T-helper 1 cell treated with Interleukin-12 subunit alpha and Interleukin-12 subunit beta and Interleukin-4 antibody, amounts not matched to agents 30 μg/mL and 1 μg/mL, for 36 hours (primary cell): ENCODE measurements around the gene AAGAB.
A peak's percentile ranks its signal among the peaks of the same experiment; 100 is the strongest.

Experiments used
- H3K27ac Mint-ChIP-seq: one replicate; pipeline ENCODE4 v1.8.0; 2021; ENCODE audit warnings: mild to moderate bottlenecking, mixed read lengths
- H3K27me3 Mint-ChIP-seq: one replicate; pipeline ENCODE4 v1.8.0; 2021; ENCODE audit warnings: low read depth, mixed read lengths
- H3K36me3 Mint-ChIP-seq: one replicate; pipeline ENCODE4 v1.8.0; 2021; ENCODE audit warnings: low read depth, mixed read lengths
- H3K4me1 Mint-ChIP-seq: one replicate; pipeline ENCODE4 v1.8.0; 2021; ENCODE audit warnings: low read depth, mixed read lengths
- H3K4me3 Mint-ChIP-seq: one replicate; pipeline ENCODE4 v1.8.0; 2021; ENCODE audit warnings: mild to moderate bottlenecking, moderate library complexity, mixed read lengths
- H3K9me3 Mint-ChIP-seq: one replicate; pipeline ENCODE4 v1.8.0; 2021; ENCODE audit warnings: mixed read lengths

The AAGAB gene

DNA sequence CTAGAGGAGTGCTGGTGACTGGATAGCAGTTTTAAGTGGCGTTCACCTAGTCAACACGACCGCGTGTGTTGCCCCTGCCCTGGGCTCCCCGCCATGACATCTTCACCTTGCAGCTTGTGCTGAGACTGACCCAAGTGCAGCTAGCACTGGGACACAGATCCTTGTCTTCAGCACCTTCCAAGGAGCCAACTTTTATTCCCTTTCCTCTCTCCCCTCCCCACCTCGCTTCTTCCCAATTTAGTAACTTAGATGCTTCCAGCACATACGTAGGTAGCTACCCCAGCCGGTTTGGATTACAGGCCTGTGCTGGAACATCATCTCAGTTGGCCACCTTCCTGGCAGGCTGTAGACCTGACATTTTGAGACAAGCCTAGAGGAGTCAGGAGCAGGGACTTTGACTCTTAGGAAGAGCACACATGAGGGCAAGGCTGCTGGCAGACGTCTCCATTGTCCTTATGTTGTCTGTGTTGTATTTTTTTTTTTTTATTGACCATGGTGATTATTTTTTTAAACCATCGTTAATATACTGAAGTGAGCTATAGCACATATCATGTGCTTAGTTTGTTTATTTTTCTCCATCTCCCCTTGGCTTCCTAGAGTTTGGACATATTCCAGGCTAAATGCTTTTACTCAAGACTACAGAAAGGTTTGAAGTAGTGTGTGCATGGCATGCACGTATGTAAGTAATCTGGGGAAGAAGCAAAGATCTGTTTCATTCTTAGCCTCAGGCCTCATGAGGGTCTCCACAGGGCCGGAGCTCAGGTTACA is 61.1 kb downstream of the AAGAB start:
- peaks cover 31% of the 10 kb centered on the region for H3K4me1 Mint-ChIP-seq
- H3K36me3 Mint-ChIP-seq, result peaks cover 74% of the 10 kb centered on the region
- H3K4me3 Mint-ChIP-seq, result no peak overlapping the region
- H3K9me3 Mint-ChIP-seq, result no peaks in the 10 kb centered on the region
- peak overlapping the region; percentile 56 for H3K27ac Mint-ChIP-seq
- no peaks in the 10 kb centered on the region for H3K27me3 Mint-ChIP-seq

DNA sequence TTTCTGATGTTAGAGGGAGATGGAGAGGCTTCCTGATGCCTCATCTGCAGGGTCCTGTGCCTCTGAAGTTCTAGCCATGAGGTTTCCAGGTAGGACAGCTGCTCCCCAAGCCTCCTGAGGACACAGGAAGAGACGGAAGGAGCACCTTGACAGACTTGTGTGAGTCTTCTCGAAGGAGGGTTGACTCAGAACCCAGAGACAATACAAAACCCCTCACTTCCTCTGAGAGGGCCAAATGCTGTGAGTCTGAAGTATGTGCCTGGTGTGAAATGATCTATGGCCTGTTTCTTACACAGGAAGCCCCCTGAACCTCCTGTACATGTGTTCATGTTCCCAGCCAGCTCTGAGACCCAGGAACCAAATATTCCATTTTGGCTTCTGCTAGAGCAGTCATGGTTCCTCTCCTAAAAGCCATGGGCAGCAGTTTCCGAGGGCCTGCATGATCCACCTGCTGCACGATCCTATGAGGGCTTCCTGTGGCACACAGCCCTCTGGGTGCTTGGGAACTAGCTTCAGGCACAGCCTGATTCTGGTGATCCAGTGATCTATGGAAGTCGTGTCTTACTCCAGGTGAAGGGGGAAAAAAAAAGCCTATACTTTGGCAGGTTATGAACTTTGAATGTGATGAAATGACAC is 62.2 kb downstream of the AAGAB start:
- no peaks in the 10 kb centered on the region for H3K9me3 Mint-ChIP-seq
- peaks cover 23% of the 10 kb centered on the region for H3K4me1 Mint-ChIP-seq
- peaks cover 76% of the 10 kb centered on the region for H3K36me3 Mint-ChIP-seq
- no peak overlapping the region for H3K4me3 Mint-ChIP-seq
- H3K27ac Mint-ChIP-seq, result peak overlapping the region; percentile 51
- H3K27me3 Mint-ChIP-seq, result no peaks in the 10 kb centered on the region

DNA sequence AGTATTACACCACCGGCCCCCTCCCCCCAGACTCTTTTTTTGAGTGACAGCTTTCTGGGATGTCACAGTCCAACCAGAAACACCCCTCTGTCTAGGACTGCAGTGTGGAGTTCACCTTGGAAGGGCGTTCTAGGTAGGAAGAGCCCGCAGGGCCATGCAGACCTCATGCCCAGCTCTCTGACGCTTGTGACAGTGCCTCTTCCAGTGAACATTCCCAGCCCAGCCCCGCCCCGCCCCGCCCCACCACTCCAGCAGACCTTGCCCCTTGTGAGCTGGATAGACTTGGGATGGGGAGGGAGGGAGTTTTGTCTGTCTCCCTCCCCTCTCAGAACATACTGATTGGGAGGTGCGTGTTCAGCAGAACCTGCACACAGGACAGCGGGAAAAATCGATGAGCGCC is 63.6 kb downstream of the AAGAB start:
- Mint-ChIP-seq H3K27ac (peak overlapping the region; percentile 36), H3K4me3 (no peak overlapping the region), H3K4me1 (peaks cover 19% of the 10 kb centered on the region), H3K27me3 (no peaks in the 10 kb centered on the region), H3K9me3 (no peaks in the 10 kb centered on the region), H3K36me3 (peaks cover 81% of the 10 kb centered on the region)

DNA sequence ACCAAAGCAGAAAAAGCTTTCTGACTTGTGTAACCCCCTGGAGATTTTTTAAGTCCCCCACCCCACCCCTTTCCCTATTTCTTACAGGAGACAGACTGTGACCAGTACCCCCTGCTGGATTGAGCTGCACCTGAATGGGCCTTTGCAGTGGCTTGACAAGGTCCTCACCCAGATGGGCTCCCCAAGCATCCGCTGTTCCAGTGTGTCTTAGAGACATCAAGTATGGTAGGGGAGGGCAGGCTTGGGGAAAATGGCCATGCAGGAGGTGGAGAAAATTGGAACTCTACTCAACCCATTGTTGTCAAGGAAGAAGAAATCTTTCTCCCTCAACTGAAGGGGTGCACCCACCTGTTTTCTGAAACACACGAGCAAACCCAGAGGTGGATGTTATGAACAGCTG is 64.1 kb downstream of the AAGAB start:
- no peaks in the 10 kb centered on the region for H3K27me3 Mint-ChIP-seq

DNA sequence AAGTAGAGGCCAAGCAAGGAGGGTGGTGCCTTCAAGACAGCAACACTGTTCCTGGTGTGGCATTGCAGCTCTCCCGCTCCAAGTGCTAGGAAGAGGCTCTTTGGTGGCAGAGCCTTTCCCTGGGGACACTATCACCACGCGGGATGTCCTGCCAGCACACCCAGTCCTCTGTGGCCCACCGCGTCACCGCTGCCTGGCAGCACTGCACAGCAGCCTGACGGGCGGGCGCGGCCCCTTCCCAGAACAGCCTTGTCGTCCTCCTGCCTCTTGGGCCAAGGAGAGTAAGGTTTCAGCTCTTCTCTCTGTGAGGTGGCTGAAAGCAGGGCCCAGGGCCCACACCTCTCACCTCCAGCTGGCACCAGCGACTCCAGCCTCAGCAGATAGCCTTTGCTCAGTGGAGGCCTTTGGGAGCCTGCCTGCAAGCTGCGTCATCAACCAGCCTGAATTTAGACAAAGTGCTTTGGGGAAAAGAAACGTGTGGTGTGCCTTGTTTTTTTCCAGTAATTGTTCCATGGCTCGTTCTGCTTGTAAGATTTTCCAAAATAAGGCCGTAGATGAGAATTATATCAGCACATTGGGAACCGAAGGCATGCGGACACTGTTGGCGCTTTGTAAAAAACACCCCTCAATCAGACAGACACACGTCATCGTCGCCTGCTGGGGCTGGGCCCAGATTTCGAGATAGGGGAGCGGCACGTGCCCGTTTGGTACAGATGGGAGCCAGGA is 65.0 kb downstream of the AAGAB start:
- Mint-ChIP-seq H3K27ac (no peak overlapping the region), H3K9me3 (no peaks in the 10 kb centered on the region), H3K4me1 (peaks cover 20% of the 10 kb centered on the region), H3K4me3 (no peak overlapping the region), H3K27me3 (no peaks in the 10 kb centered on the region), H3K36me3 (peaks cover 82% of the 10 kb centered on the region)

More for the DNA sequence above, 64.1 kb downstream of the AAGAB start:
- no peak overlapping the region for H3K4me3 Mint-ChIP-seq
- H3K9me3 Mint-ChIP-seq, result no peaks in the 10 kb centered on the region
- H3K36me3 Mint-ChIP-seq, result peaks cover 81% of the 10 kb centered on the region
- peaks cover 16% of the 10 kb centered on the region for H3K4me1 Mint-ChIP-seq
- H3K27ac Mint-ChIP-seq, result no peak overlapping the region

DNA sequence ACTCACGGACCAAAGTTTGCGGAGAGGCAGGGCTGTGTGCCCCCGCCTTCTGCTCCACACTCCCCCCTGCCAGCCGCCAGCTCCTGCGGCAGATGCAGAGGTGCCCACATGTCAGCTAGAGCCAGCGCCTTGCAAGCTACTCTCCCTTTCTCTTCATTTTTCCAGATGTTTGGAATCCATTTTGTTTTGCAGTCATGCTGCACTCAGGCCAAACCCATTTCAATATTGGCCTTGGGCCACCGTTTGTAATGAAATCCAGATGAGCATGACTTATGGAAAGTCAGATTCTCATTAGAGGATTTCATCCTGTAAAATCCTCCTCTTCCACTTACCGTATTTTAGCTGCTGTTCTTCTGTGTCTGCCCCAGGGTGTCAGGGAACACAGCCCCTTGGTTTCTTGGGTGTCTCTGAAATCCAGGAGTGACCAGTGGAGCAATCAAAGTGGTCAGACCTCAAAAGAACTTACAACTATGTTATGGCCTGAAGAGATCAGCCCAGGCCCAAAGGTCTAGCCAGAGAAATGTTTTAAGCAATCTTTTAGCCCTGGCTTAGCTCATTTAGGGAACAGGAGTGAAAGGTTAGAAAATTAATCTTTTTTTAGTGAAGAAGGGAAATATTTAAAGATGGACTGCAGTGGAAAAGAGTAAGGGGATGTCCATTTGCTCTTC is 65.8 kb downstream of the AAGAB start:
- Mint-ChIP-seq H3K27me3 (no peaks in the 10 kb centered on the region), H3K36me3 (peaks cover 83% of the 10 kb centered on the region), H3K4me3 (no peak overlapping the region), H3K27ac (no peak overlapping the region), H3K9me3 (no peaks in the 10 kb centered on the region), H3K4me1 (peaks cover 20% of the 10 kb centered on the region)

DNA sequence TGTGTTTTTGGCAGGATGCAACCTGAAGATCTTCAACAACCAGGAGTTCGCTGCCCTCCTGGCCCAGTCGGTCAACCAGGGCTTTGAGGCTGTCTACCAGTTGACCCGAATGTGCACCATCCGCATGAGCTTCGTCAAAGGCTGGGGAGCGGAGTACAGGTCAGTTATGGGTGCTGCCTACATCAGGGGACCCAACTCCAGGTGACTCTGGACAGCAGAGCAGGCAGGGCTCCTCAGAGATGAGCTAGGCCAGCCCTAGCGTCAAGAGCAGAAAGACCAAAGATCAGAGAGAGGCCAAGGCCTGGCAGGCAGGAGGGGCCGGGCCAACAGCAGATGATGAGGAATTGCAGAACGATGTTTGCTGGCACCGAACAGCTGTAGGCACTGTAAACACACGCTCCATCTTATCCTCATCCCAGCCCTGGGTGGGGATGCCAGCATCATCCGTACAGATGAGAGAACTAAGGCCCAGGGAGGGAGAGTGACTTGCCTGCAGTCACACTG is 67.1 kb downstream of the AAGAB start:
- peak overlapping the region; percentile 49 for H3K27ac Mint-ChIP-seq
- H3K27me3 Mint-ChIP-seq, result no peaks in the 10 kb centered on the region
- peaks cover 77% of the 10 kb centered on the region for H3K36me3 Mint-ChIP-seq
- peaks cover 17% of the 10 kb centered on the region for H3K4me1 Mint-ChIP-seq
- H3K4me3 Mint-ChIP-seq, result no peak overlapping the region
- no peaks in the 10 kb centered on the region for H3K9me3 Mint-ChIP-seq

DNA sequence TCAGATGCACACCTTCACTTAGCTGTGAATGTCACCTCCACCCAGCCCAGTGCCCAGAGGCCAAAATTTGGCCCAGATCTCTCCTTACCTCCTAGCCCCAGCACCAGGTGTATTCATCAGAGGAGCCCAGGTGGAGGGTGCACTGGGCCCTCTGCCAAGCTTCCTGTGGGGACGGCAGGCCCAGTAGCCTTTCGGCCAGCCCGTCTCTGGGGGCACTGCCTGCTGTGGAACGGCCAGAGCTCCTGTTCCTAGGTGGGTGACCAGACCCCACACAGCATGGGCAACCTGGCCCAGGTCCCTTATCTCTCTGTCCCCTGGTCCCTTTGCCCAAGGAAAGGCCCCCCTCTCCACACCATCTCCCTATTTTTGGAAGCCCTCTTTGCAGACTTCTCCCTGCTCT is 67.8 kb downstream of the AAGAB start:
- peak overlapping the region; percentile 36 for H3K27ac Mint-ChIP-seq
- H3K4me1 Mint-ChIP-seq, result peaks cover 12% of the 10 kb centered on the region
- H3K9me3 Mint-ChIP-seq, result no peaks in the 10 kb centered on the region
- H3K27me3 Mint-ChIP-seq, result no peaks in the 10 kb centered on the region
- H3K4me3 Mint-ChIP-seq, result no peak overlapping the region
- peaks cover 74% of the 10 kb centered on the region for H3K36me3 Mint-ChIP-seq

DNA sequence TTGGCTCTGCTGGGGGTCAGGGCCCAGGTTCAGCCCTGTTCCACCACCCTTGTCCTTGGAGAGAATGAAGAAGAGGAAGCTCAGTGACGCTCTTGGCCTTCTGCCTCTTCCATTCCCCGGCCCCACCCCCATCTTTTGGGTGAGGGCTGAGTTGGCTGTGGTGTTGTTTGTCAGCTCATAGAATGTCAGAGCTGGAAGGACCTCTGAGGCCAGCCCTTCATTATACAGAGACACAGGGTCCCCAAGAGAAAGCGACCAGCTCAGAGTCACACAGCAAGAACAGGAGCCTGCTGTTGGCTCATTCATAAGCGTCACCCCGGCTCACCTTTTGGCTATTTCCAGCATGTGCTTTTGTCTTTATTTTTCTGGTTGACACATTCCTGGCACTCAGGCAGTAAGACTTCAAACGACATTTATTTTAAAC is 68.2 kb downstream of the AAGAB start:
- no peaks in the 10 kb centered on the region for H3K27me3 Mint-ChIP-seq
- no peak overlapping the region for H3K4me3 Mint-ChIP-seq
- H3K9me3 Mint-ChIP-seq, result no peaks in the 10 kb centered on the region
- H3K36me3 Mint-ChIP-seq, result peaks cover 72% of the 10 kb centered on the region
- peak overlapping the region; percentile 55 for H3K27ac Mint-ChIP-seq
- peaks cover 14% of the 10 kb centered on the region for H3K4me1 Mint-ChIP-seq

DNA sequence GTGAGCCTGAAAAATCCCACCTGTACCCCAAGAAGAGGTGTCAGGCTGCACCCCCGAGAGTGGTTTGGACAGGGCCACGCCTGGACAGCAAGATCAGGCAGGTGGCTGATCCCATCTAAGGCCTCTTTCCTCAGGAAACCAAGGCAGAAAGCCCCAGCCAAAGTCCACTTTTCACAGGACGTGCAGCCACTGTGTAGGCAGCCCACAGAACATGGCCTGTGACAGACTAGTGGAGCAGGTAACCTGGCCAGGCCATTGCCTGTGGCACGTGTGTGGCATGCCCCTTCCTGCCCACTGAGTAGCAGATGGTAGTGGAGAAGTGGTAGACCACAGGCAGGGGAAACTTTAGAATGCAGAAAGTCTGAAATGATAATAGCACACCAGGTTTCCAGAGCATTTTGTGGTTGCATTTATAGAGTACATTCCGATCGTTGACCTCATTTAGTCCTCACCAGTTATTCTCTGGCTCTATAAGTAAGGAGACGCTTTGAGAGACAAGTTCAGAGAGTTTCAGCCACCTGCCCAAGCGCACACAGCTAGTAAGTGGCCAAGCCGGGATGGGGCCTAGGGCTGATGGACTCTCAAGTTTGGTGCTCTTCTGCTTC is 68.7 kb downstream of the AAGAB start:
- Mint-ChIP-seq H3K4me3 (no peak overlapping the region), H3K36me3 (peaks cover 67% of the 10 kb centered on the region), H3K4me1 (peaks cover 14% of the 10 kb centered on the region), H3K9me3 (no peaks in the 10 kb centered on the region), H3K27me3 (no peaks in the 10 kb centered on the region), H3K27ac (peak overlapping the region; percentile 80)

DNA sequence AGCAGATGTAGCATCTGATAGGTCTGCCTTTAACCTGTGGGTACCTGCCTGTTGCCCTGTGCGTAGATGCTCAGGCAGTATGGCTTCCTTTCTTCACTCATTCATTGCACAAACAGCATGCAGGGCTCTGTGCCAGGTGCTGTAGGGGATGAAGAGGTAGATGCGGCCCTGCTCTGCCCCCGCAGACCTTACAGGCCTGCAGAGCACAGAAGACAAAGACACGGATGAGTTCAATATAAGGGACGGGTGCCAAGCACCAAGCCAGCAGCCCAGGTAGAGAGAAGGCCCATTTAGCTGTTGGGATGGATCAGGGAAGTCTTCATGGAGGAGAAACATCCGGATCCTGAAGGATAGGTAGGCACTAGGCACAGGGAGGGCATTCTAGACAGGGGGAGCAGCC is 69.4 kb downstream of the AAGAB start:
- peaks cover 61% of the 10 kb centered on the region for H3K36me3 Mint-ChIP-seq
- peak overlapping the region; percentile 80 for H3K27ac Mint-ChIP-seq
- no peaks in the 10 kb centered on the region for H3K27me3 Mint-ChIP-seq
- H3K4me1 Mint-ChIP-seq, result peaks cover 14% of the 10 kb centered on the region
- H3K9me3 Mint-ChIP-seq, result no peaks in the 10 kb centered on the region
- no peak overlapping the region for H3K4me3 Mint-ChIP-seq

DNA sequence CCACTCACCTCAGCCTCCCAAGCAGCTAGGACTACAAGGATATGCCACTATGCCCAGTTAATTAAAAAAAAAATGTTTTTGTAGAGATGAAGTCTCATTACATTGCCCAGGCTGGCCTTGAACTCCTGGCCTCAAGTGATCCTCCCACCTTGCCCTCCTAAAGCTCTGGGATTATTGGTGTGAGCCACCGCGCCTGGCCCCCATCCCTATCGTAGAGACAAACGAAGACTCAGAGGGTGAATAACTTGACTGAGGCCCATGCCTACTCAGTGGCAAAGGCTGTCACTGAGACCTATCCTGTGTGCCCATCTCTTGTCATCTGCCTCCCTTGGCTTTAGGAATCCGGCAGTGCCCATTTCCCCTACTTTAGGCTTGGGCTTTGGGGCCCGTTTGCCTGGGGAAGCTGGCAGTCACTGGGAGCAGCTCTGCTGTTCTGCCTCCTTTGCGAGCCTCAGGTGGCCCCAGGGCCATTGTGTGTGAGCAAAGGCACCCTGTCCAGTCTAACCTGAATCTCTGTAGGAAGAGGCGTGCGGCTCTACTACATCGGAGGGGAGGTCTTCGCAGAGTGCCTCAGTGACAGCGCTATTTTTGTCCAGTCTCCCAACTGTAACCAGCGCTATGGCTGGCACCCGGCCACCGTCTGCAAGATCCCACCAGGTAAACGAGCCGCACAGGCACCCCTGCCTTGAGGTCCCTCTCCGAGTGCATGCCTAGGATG is 70.1 kb downstream of the AAGAB start:
- peaks cover 21% of the 10 kb centered on the region for H3K4me1 Mint-ChIP-seq
- no peaks in the 10 kb centered on the region for H3K27me3 Mint-ChIP-seq
- H3K9me3 Mint-ChIP-seq, result no peaks in the 10 kb centered on the region
- H3K36me3 Mint-ChIP-seq, result peaks cover 62% of the 10 kb centered on the region
- H3K27ac Mint-ChIP-seq, result no peak overlapping the region
- H3K4me3 Mint-ChIP-seq, result no peak overlapping the region

DNA sequence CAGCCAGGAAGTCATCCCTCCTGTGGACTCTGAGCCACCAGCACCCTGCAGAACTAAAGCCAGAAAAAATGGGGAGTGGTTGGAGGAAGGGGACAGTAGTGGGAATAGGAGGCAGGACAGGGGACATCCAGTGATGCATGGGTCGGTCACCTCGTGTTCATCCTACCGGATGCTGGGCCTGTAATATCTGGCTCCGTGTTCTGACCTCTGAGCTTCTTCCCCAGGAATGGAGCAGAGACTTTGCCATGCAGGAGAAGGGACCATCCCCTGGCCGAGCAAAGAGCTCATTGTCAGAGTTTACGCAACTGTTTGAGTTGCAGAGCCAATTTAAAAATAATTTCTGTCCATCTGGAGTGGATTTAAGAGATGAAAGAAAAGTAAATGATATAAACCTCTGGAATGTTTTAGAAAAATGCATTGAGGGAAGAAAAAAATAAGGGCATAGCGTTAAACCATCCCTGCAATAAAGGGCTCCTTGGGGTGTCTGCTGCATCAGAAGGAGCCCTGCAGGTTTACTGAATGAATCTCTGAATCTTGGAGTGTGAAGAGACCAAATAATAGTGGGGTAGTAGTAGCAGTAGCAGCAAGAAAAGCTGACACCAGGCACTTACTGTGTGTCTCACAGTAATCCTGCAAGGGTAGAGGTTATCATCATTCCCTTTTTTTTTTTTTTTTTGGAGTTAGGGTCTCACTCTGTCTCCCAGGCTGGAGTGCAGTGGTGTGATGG is 70.9 kb downstream of the AAGAB start:
- Mint-ChIP-seq H3K36me3 (peaks cover 65% of the 10 kb centered on the region), H3K27me3 (no peaks in the 10 kb centered on the region), H3K4me3 (no peak overlapping the region), H3K9me3 (no peaks in the 10 kb centered on the region), H3K4me1 (peaks cover 22% of the 10 kb centered on the region), H3K27ac (peak overlapping the region; percentile 9)
